T-cell (primary cell): ENCODE measurements around the gene LIMS2. TPM values are rescaled to one million over a fixed set of nuclear protein-coding genes. Genes with fewer than 3 reads are reported as not detected.

Source experiments
- ATAC-seq, 4 experiments: fragments of 200-7000 bp in 3 of 4; fragments of 150-1000 bp in 1 of 4; cut with Tn5 transposase; replicated peaks in 1 of 4; 1 replicate in 3 of 4; 2 replicates in 1 of 4; pipeline ENCODE4 v1.10.0; 2021; ENCODE audit warnings: moderate library complexity in 3 of 4, mild to moderate bottlenecking in 2 of 4, moderate number of reproducible peaks in 1 of 4
- CTCF ChIA-PET, 2 donors: fragments of 300-600 bp; sonication (Branson Sonifier 250); formaldehyde crosslinking; loops; one replicate each; lab custom pipeline; 2022; ENCODE audit warnings: antibody characterized with exemption in 2 of 2; lab: Charles Lee
- POLR2A ChIA-PET, 2 donors: fragments of 300-600 bp; sonication (Branson Sonifier 250); formaldehyde crosslinking; loops; one replicate each; lab custom pipeline; 2022; ENCODE audit warnings: antibody characterized with exemption in 2 of 2; lab: Charles Lee
- DNase-seq, 35 experiments: peaks; one replicate each; pipeline versions ENCODE4 v3.0.0 to v3.0.0-alpha.2; 2013 to 2023
- H3K27ac ChIP-seq: one replicate; pipeline ENCODE4 v1.5.1; 2013; ENCODE audit warnings: low read length
- H3K27me3 ChIP-seq, 2 experiments: replicated peaks in 1 of 2; 1 replicate in 1 of 2; 2 replicates in 1 of 2; pipeline versions ENCODE4 v1.6.1 to v1.7.0; 2013; ENCODE audit warnings: low read length in 1 of 2, mixed read lengths in 1 of 2; ENCODE audit not compliant: control insufficient read depth in 2 of 2, insufficient read depth in 2 of 2; ENCODE audit errors: extremely low read depth in 1 of 2
- H3K36me3 ChIP-seq, 2 donors: 1 replicate in 1 of 2; 2 replicates in 1 of 2; pipeline versions ENCODE4 v1.6.1 to v1.7.0; 2013; ENCODE audit warnings: low read length in 1 of 2; ENCODE audit not compliant: control insufficient read depth in 2 of 2, insufficient read depth in 1 of 2; ENCODE audit errors: extremely low read depth in 1 of 2
- H3K4me1 ChIP-seq, 2 experiments: 1 replicate in 1 of 2; 2 replicates in 1 of 2; pipeline versions ENCODE4 v1.6.1 to v1.7.0; 2013; ENCODE audit warnings: low read length in 2 of 2, mixed read lengths in 1 of 2; ENCODE audit not compliant: insufficient read depth in 2 of 2, control insufficient read depth in 1 of 2; ENCODE audit errors: extremely low read depth in 1 of 2
- H3K4me3 ChIP-seq, 2 donors: 1 replicate in 1 of 2; 2 replicates in 1 of 2; pipeline versions ENCODE4 v1.5.1 to v1.7.0; 2013; ENCODE audit warnings: mild to moderate bottlenecking in 2 of 2, low read length in 1 of 2, moderate library complexity in 1 of 2; ENCODE audit not compliant: control insufficient read depth in 1 of 2; ENCODE audit errors: extremely low read depth in 1 of 2
- H3K9me3 ChIP-seq: 2 replicates; pipeline ENCODE4 v1.7.0; 2013
- H3K27ac Mint-ChIP-seq, 2 donors: one replicate each; pipeline ENCODE4 v1.8.0; 2020 to 2021; ENCODE audit warnings: mild to moderate bottlenecking in 2 of 2, mixed read lengths in 2 of 2
- H3K27me3 Mint-ChIP-seq, 2 donors: one replicate each; pipeline ENCODE4 v1.8.0; 2021 to 2022; ENCODE audit warnings: mixed read lengths in 2 of 2
- H3K36me3 Mint-ChIP-seq: one replicate; pipeline ENCODE4 v1.8.0; 2021; ENCODE audit warnings: mixed read lengths
- H3K4me1 Mint-ChIP-seq, 3 donors: one replicate each; pipeline ENCODE4 v1.8.0; 2020 to 2022; ENCODE audit warnings: mixed read lengths in 3 of 3, mild to moderate bottlenecking in 1 of 3
- H3K4me3 Mint-ChIP-seq, 3 donors: one replicate each; pipeline ENCODE4 v1.8.0; 2020 to 2022; ENCODE audit warnings: mild to moderate bottlenecking in 3 of 3, mixed read lengths in 3 of 3, moderate library complexity in 3 of 3
- H3K9me3 Mint-ChIP-seq, 3 donors: one replicate each; pipeline ENCODE4 v1.8.0; 2020 to 2022; ENCODE audit warnings: mixed read lengths in 3 of 3
- WGBS: methylation state at CpG from one replicate; pipeline ENCODE4 v1.1.5; 2013; ENCODE audit warnings: missing lambda C conversion rate; ENCODE audit not compliant: insufficient coverage; 5-methylcytosine and 5-hydroxymethylcytosine counted together
- total RNA-seq, 35 experiments: library from RNA in 6 of 35; stranded (reverse) in 6 of 35; fragments of 120-200 nt in 1 of 35; gene quantifications; one replicate each; pipeline versions ENCODE4 v1.2.1 to v1.2.4 and lab custom pipeline; 2013 to 2026

Gene LIMS2
- total RNA-seq, 5 donors from 2014 or later (not counting 1 experiment from before 2014, with no cell fraction given) = 8.4 to 14.8 (median 10.3) TPM

DNA sequence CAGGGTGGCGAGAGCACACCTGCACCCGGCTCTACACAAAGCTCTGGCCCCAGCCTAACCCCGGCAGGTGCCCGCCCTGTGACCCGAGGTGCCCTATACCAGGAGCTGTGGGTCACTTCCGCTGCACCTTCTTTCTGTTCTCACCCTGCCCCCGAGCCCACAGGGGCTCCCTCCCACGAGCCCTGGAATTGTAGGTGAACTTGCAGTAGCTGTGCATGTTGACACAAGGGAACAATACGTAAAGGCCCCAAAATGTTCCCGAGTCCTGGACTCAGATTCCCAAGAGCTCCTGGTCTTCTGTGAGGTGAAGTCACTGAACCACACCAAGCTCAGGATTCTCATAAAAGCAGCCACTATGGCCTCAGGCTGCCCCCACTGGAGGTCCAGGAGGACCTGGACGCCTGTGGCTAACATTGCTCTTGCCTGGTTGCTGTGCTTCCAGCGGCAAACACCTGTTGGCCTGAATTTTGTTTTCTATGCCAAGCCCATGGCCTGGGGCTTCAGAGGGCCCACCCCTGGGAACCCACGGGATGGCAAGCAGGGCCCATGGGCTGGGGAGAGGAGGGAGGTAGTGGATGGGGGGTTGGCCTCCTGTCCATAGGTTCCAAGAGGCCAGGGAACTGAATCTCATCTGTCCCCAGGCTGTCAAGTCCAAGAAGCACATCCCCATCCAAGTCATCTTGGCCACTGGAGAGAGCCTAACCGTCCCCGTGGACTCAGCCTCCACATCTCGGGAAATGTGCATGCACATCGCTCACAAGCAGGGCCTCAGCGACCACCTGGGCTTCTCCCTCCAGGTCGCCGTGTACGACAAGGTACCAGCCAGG is 52.6 kb downstream of the LIMS2 start:
- DNase-seq = no peak
- Histone ChIP-seq H3K27ac (no peak overlapping the region), H3K4me1 (no peaks in the 10 kb centered on the region), H3K4me3 (no peak overlapping the region), H3K36me3 (no peaks in the 10 kb centered on the region), H3K27me3 (peaks cover 0 to 15% of the 10 kb centered on the region in 2 experiments), H3K9me3 (no peaks in the 10 kb centered on the region)
- H3K4me1 Mint-ChIP-seq = peaks cover 0 to 6% (median 0%) of the 10 kb centered on the region in 3 donors
- POLR2A ChIA-PET = no interaction called here
- peaks cover 3 to 5% of the 10 kb centered on the region in 2 donors for H3K27me3 Mint-ChIP-seq
- H3K36me3 Mint-ChIP-seq = no peaks in the 10 kb centered on the region
- 79% methylated on average over 21 of the region's 21 CpGs for WGBS
- CTCF ChIA-PET = no interaction called here
- H3K4me3 Mint-ChIP-seq = no peak overlapping the region
- no peaks in the 10 kb centered on the region for H3K9me3 Mint-ChIP-seq
- no peak for ATAC-seq
- no peak overlapping the region for H3K27ac Mint-ChIP-seq

DNA sequence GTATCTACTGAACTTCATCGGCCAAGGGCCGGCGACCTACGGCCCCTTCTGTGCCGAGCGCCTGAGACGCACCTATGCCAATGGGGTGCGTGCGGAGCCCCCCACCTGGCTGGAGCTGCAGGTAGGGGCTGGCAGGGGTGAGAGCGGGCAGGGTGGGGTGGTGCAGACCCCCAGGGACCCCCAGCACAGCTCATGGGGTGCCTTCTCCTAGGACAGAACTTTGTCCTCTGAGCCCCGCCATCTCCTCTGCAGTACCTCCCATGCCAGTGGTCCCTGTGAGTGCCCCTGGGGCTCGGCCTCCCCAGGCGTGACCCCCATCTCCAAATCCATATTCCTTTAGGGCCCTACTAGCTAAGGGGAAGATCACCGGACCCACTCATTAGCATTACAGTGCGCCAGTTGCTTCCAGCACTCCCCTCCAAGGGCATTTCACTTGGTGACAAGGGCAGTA is 53.3 kb downstream of the LIMS2 start:
- no peak overlapping the region for H3K4me3 ChIP-seq
- H3K27me3 Mint-ChIP-seq = peaks cover 3 to 6% of the 10 kb centered on the region in 2 donors
- no peak overlapping the region for H3K4me3 Mint-ChIP-seq
- ATAC-seq (no peak), DNase-seq (no peak)
- H3K27ac Mint-ChIP-seq = no peak overlapping the region
- CTCF ChIA-PET = no interaction called here
- H3K27me3 ChIP-seq = peaks cover 0 to 15% of the 10 kb centered on the region in 2 experiments
- H3K36me3 ChIP-seq = no peaks in the 10 kb centered on the region
- H3K9me3 Mint-ChIP-seq = no peaks in the 10 kb centered on the region
- no peak overlapping the region for H3K27ac ChIP-seq
- no peaks in the 10 kb centered on the region for H3K36me3 Mint-ChIP-seq
- peaks cover 0 to 2% of the 10 kb centered on the region in 2 experiments for H3K4me1 ChIP-seq
- peaks cover 0 to 8% (median under 1%) of the 10 kb centered on the region in 3 donors for H3K4me1 Mint-ChIP-seq
- 91% methylated on average over 14 of the region's 15 CpGs for WGBS
- no peaks in the 10 kb centered on the region for H3K9me3 ChIP-seq
- POLR2A ChIA-PET = no interaction called here

- POLR2A ChIA-PET = no interaction called here
- H3K4me1 ChIP-seq = peaks cover 4 to 9% of the 10 kb centered on the region in 2 experiments
Observed at GRCh38 chr2:127620866-127621265, 54.5 kb downstream of the LIMS2 start.

GRCh38 chr2:127619877-127620705 is 55.2 kb downstream of the LIMS2 start:
- DNase-seq = peak in 1 of 35 experiments; percentile 16
- H3K27ac Mint-ChIP-seq = no peak overlapping the region
- no peak for ATAC-seq
- H3K4me1 ChIP-seq = peaks cover 4 to 11% of the 10 kb centered on the region in 2 experiments
- ChIA-PET POLR2A (no interaction called here), CTCF (interaction anchor here in 1 of 2 donors (0.7 kb wide), 1 partner anchor 43 kb away, joined by 5 read pairs; no protein-coding TSS in a partner anchor)
- H3K27me3 ChIP-seq = peaks cover 0 to 15% of the 10 kb centered on the region in 2 experiments
- H3K4me3 Mint-ChIP-seq = no peak overlapping the region
- H3K4me1 Mint-ChIP-seq = peaks cover 10 to 19% (median 12%) of the 10 kb centered on the region in 3 donors
- peaks cover 3 to 11% of the 10 kb centered on the region in 2 donors for H3K27me3 Mint-ChIP-seq
- H3K27ac ChIP-seq = no peak overlapping the region
- no peaks in the 10 kb centered on the region for H3K9me3 Mint-ChIP-seq
- no peaks in the 10 kb centered on the region for H3K9me3 ChIP-seq
- no peak overlapping the region for H3K4me3 ChIP-seq
- no peaks in the 10 kb centered on the region for H3K36me3 ChIP-seq
- 61% methylated on average over 10 of the region's 16 CpGs for WGBS
- no peaks in the 10 kb centered on the region for H3K36me3 Mint-ChIP-seq

More at GRCh38 chr2:127620866-127621265, 54.5 kb downstream of the LIMS2 start:
- Mint-ChIP-seq H3K4me1 (peaks cover 6 to 16% (median 8%) of the 10 kb centered on the region in 3 donors), H3K4me3 (no peak overlapping the region), H3K27ac (no peak overlapping the region), H3K9me3 (no peaks in the 10 kb centered on the region), H3K27me3 (peaks cover 3 to 8% of the 10 kb centered on the region in 2 donors), H3K36me3 (no peaks in the 10 kb centered on the region)
- DNase-seq (no peak), ATAC-seq (no peak)
- no peak overlapping the region for H3K27ac ChIP-seq
- H3K27me3 ChIP-seq = peaks cover 0 to 15% of the 10 kb centered on the region in 2 experiments
- CTCF ChIA-PET = no interaction called here
- no peak overlapping the region for H3K4me3 ChIP-seq
- no peaks in the 10 kb centered on the region for H3K9me3 ChIP-seq
- no peaks in the 10 kb centered on the region for H3K36me3 ChIP-seq
- 60% methylated on average over 1 of the region's 3 CpGs for WGBS

DNA sequence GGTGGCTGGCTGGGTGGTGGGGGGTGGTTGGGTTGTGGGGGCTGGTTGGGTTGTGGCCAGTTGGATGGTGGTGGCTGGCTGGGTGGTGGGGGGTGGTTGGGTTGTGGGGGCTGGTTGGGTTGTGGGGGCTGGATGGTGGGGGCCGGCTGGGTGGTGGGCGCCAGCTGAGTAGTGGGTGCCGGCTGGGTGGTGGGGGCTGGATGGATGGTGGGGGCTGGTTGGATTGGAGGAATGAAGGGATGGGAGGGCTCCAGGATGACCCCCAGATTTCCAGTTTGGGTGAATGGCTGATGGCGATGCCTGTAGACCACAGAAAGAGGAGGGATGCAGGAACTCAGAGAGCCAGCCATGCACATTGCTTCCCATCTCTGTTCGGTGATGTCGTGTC is 56.1 kb downstream of the LIMS2 start:
- peaks cover 7 to 11% of the 10 kb centered on the region in 2 experiments for H3K4me1 ChIP-seq
- H3K36me3 ChIP-seq = no peaks in the 10 kb centered on the region
- H3K27me3 ChIP-seq = peaks cover 0 to 17% of the 10 kb centered on the region in 2 experiments
- Mint-ChIP-seq H3K4me3 (no peak overlapping the region), H3K9me3 (peaks cover 0 to under 1% (median 0%) of the 10 kb centered on the region in 3 donors), H3K36me3 (no peaks in the 10 kb centered on the region), H3K27me3 (peaks cover 3 to 11% of the 10 kb centered on the region in 2 donors), H3K27ac (no peak overlapping the region), H3K4me1 (peaks cover 10 to 19% (median 14%) of the 10 kb centered on the region in 3 donors)
- DNase-seq (peak in 1 of 35 experiments; percentile 3), ATAC-seq (no peak)
- no peak overlapping the region for H3K4me3 ChIP-seq
- H3K27ac ChIP-seq = no peak overlapping the region
- H3K9me3 ChIP-seq = no peaks in the 10 kb centered on the region
- ChIA-PET POLR2A (no interaction called here), CTCF (no interaction called here)
- 93% methylated on average over 6 of the region's 6 CpGs for WGBS

GRCh38 chr2:127618551-127619202 is 56.7 kb downstream of the LIMS2 start:
- WGBS = 72% methylated on average over 5 of the region's 7 CpGs
- H3K9me3 Mint-ChIP-seq = peaks cover 0 to 6% (median 4%) of the 10 kb centered on the region in 3 donors
- H3K9me3 ChIP-seq = no peaks in the 10 kb centered on the region
- H3K27ac Mint-ChIP-seq = no peak overlapping the region
- peaks cover 4% of the 10 kb centered on the region for H3K36me3 Mint-ChIP-seq
- H3K27ac ChIP-seq = no peak overlapping the region
- peaks cover 3 to 11% of the 10 kb centered on the region in 2 donors for H3K27me3 Mint-ChIP-seq
- no peak overlapping the region for H3K4me3 Mint-ChIP-seq
- ChIA-PET POLR2A (no interaction called here), CTCF (no interaction called here)
- H3K4me1 Mint-ChIP-seq = peaks cover 10 to 19% (median 14%) of the 10 kb centered on the region in 3 donors
- H3K27me3 ChIP-seq = peaks cover 0 to 14% of the 10 kb centered on the region in 2 experiments
- peaks cover 7 to 11% of the 10 kb centered on the region in 2 experiments for H3K4me1 ChIP-seq
- no peak for ATAC-seq
- no peak overlapping the region for H3K4me3 ChIP-seq
- peak in 1 of 35 experiments; percentile 4 for DNase-seq
- no peaks in the 10 kb centered on the region for H3K36me3 ChIP-seq
